H1 (cell line): ENCODE measurements around the gene HDAC6. TPM values are rescaled to one million over a fixed set of nuclear protein-coding genes. Genes with fewer than 3 reads are reported as not detected.

ENCODE experiments used
- CTCF ChIA-PET: fragments of 300-600 bp; sonication (Branson Sonifier 250); formaldehyde crosslinking; loops from one replicate; lab custom pipeline; 2021; ENCODE audit not compliant: partially characterized antibody; lab: Charles Lee
- POLR2A ChIA-PET: fragments of 300-600 bp; sonication (Branson Sonifier 250); formaldehyde crosslinking; loops from one replicate; lab custom pipeline; 2021; ENCODE audit warnings: inconsistent platforms; ENCODE audit not compliant: partially characterized antibody; lab: Charles Lee
- DNase-seq, 2 experiments: peaks; one replicate each; pipeline versions ENCODE4 v3.0.0 to v3.0.0-alpha.2; 2010 to 2022; ENCODE audit warnings: low spot score in 2 of 2, low read depth in 1 of 2, mixed read lengths in 1 of 2
- FAIRE-seq: peaks from 2 replicates; lab custom pipeline; 2011; peaks lifted over from hg19 to GRCh38; lab: Jason Lieb, UNC
- H2AFZ ChIP-seq: 2 replicates; pipeline ENCODE4 v1.8.1; 2012; ENCODE audit warnings: low read length, inconsistent platforms
- H2AK5ac ChIP-seq: 2 replicates; pipeline ENCODE4 v1.6.1; 2013; ENCODE audit warnings: low read depth, low read length
- H2BK120ac ChIP-seq: replicated peaks from 2 replicates; pipeline ENCODE3; 2013; ENCODE audit warnings: low read depth, low read length, inconsistent platforms
- H2BK12ac ChIP-seq: 2 replicates; pipeline ENCODE4 v1.6.1; 2013; ENCODE audit warnings: low read depth, low read length
- H2BK15ac ChIP-seq: 2 replicates; pipeline ENCODE4 v1.6.1; 2013; ENCODE audit warnings: low read length
- H2BK20ac ChIP-seq: 2 replicates; pipeline ENCODE4 v1.6.1; 2013; ENCODE audit warnings: low read length
- H2BK5ac ChIP-seq: 2 replicates; pipeline ENCODE4 v1.6.1; 2013; ENCODE audit warnings: low read depth, low read length
- H3K14ac ChIP-seq: 2 replicates; pipeline ENCODE4 v1.6.1; 2013; ENCODE audit warnings: inconsistent platforms; ENCODE audit not compliant: insufficient read length
- H3K18ac ChIP-seq: 2 replicates; pipeline ENCODE4 v1.6.1; 2013; ENCODE audit warnings: low read length; ENCODE audit errors: extremely low read depth
- H3K23ac ChIP-seq: 2 replicates; pipeline ENCODE4 v1.6.1; 2013; ENCODE audit warnings: inconsistent platforms; ENCODE audit not compliant: insufficient read length
- H3K23me2 ChIP-seq: 2 replicates; pipeline ENCODE4 v1.6.1; 2013; ENCODE audit warnings: low read depth, low read length
- H3K27ac ChIP-seq: 2 replicates; pipeline ENCODE4 v1.6.1; 2011; ENCODE audit warnings: low read depth, low read length, inconsistent platforms
- H3K27me3 ChIP-seq, 4 experiments: replicated peaks in 1 of 4; 1 replicate in 1 of 4; 2 replicates in 3 of 4; pipeline versions ENCODE4 v1.6.1 to v1.8.1; 2011 to 2013; ENCODE audit warnings: low read length in 3 of 4, mild to moderate bottlenecking in 3 of 4, inconsistent platforms in 2 of 4, mixed read lengths in 2 of 4, moderate library complexity in 1 of 4; ENCODE audit not compliant: control insufficient read depth in 3 of 4, insufficient read depth in 3 of 4; ENCODE audit errors: extremely low read depth in 1 of 4
- H3K36me3 ChIP-seq, 4 experiments: 2 replicates each; pipeline versions ENCODE4 v1.6.1 to v1.8.1; 2011 to 2013; ENCODE audit warnings: mild to moderate bottlenecking in 4 of 4, low read length in 3 of 4, moderate library complexity in 2 of 4, control low read depth in 1 of 4, inconsistent platforms in 1 of 4; ENCODE audit not compliant: insufficient read depth in 4 of 4, control insufficient read depth in 2 of 4
- H3K4ac ChIP-seq: replicated peaks from 2 replicates; pipeline ENCODE3; 2013; ENCODE audit warnings: low read length, low read depth, mixed read lengths, inconsistent platforms; ENCODE audit not compliant: insufficient read length
- H3K4me1 ChIP-seq, 4 experiments: replicated peaks in 1 of 4; 1 replicate in 1 of 4; 2 replicates in 3 of 4; pipeline versions ENCODE4 v1.6.1 to v1.8.1; 2011 to 2013; ENCODE audit warnings: low read length in 3 of 4, inconsistent platforms in 2 of 4, mixed read lengths in 1 of 4; ENCODE audit not compliant: insufficient read depth in 4 of 4, control insufficient read depth in 3 of 4
- H3K4me2 ChIP-seq, 2 experiments: 2 replicates each; pipeline versions ENCODE4 v1.6.1 to v1.8.1; 2011 to 2013; ENCODE audit warnings: low read depth in 2 of 2, low read length in 2 of 2, control low read depth in 1 of 2, inconsistent platforms in 1 of 2, mild to moderate bottlenecking in 1 of 2; ENCODE audit not compliant: insufficient read depth in 1 of 2
- H3K4me3 ChIP-seq, 4 experiments: fragments of 200-600, 300-600 bp in 1 of 4; sonication (generic), shearing (Covaris generic), sonication (Bioruptor Twin) in 1 of 4; 2 replicates each; pipeline versions ENCODE4 v1.5.1 to v1.8.1; 2011 to 2016; ENCODE audit warnings: low read length in 4 of 4, low read depth in 3 of 4, control low read depth in 2 of 4, inconsistent platforms in 2 of 4, mild to moderate bottlenecking in 2 of 4, mixed read lengths in 1 of 4, moderate library complexity in 1 of 4; ENCODE audit not compliant: insufficient read depth in 2 of 4; ENCODE audit errors: extremely low read depth in 1 of 4
- H3K56ac ChIP-seq: replicated peaks from 2 replicates; pipeline ENCODE3; 2013; ENCODE audit warnings: low read depth, mild to moderate bottlenecking, mixed read lengths, low read length, inconsistent platforms; ENCODE audit not compliant: insufficient read length
- H3K79me1 ChIP-seq: 2 replicates; pipeline ENCODE4 v1.6.1; 2013; ENCODE audit warnings: low read depth, low read length, control low read depth
- H3K79me2 ChIP-seq, 2 experiments: 2 replicates each; pipeline versions ENCODE4 v1.6.1 to v1.8.1; 2012 to 2013; ENCODE audit warnings: low read length in 2 of 2, mild to moderate bottlenecking in 2 of 2, inconsistent platforms in 1 of 2; ENCODE audit not compliant: insufficient read depth in 2 of 2, control insufficient read depth in 1 of 2
- H3K9ac ChIP-seq, 4 experiments: replicated peaks in 1 of 4; 1 replicate in 1 of 4; 2 replicates in 3 of 4; pipeline versions ENCODE4 v1.6.1 to v1.8.1; 2011 to 2013; ENCODE audit warnings: low read depth in 3 of 4, low read length in 3 of 4, control low read depth in 2 of 4, mild to moderate bottlenecking in 2 of 4, moderate library complexity in 2 of 4, inconsistent platforms in 1 of 4; ENCODE audit errors: extremely low read depth in 1 of 4
- H3K9me3 ChIP-seq, 2 experiments: 2 replicates each; pipeline versions ENCODE4 v1.6.1 to v1.8.1; 2012 to 2013; ENCODE audit warnings: mild to moderate bottlenecking in 2 of 2, moderate library complexity in 2 of 2, control low read depth in 1 of 2, inconsistent platforms in 1 of 2, low read depth in 1 of 2, low read length in 1 of 2, mixed read lengths in 1 of 2; ENCODE audit not compliant: insufficient read depth in 2 of 2
- H4K20me1 ChIP-seq, 2 experiments: replicated peaks in 1 of 2; 2 replicates each; pipeline versions ENCODE3 to v1.8.1; 2011 to 2013; ENCODE audit warnings: inconsistent platforms in 2 of 2, low read length in 2 of 2, mild to moderate bottlenecking in 1 of 2; ENCODE audit not compliant: insufficient read depth in 2 of 2, control insufficient read depth in 1 of 2
- H4K5ac ChIP-seq: 2 replicates; pipeline ENCODE4 v1.6.1; 2013; ENCODE audit warnings: low read length, low read depth, mixed read lengths, inconsistent platforms; ENCODE audit not compliant: insufficient read length
- H4K8ac ChIP-seq: 2 replicates; pipeline ENCODE4 v1.8.0; 2013; ENCODE audit warnings: mild to moderate bottlenecking, moderate library complexity, low read length, inconsistent platforms; ENCODE audit not compliant: insufficient read depth; ENCODE audit errors: extremely low read depth
- H4K91ac ChIP-seq: replicated peaks from 2 replicates; pipeline ENCODE3; 2013; ENCODE audit warnings: low read length, mixed read lengths, inconsistent platforms; ENCODE audit not compliant: insufficient read length
- ASH2L ChIP-seq: fragments of 200-600, 300-600 bp; sonication (generic); IDR thresholded peaks from one replicate; pipeline ENCODE4 v1.7.1; 2017; ENCODE audit warnings: low read length
- BACH1 ChIP-seq: IDR thresholded peaks from 2 replicates; pipeline ENCODE4 v1.6.1; 2012; ENCODE audit warnings: low read length, improper control_type of control experiment
- HDAC6 ChIP-seq: IDR thresholded peaks from one replicate; pipeline ENCODE4 v1.7.1; 2012; ENCODE audit warnings: low read depth, mild to moderate bottlenecking, inconsistent platforms, low read length, moderate library complexity
- JUN ChIP-seq: IDR thresholded peaks from 2 replicates; pipeline ENCODE4 v1.6.1; 2011; ENCODE audit warnings: low read depth, mild to moderate bottlenecking, improper control_type of control experiment, low read length
- KDM4A ChIP-seq: IDR thresholded peaks from one replicate; pipeline ENCODE4 v1.7.1; 2012; ENCODE audit warnings: low read depth, mild to moderate bottlenecking, moderate library complexity, low read length, inconsistent platforms; ENCODE audit not compliant: severe bottlenecking
- KDM5A ChIP-seq: fragments of 200-600 bp; IDR thresholded peaks from 2 replicates; pipeline ENCODE4 v1.7.1; 2012; ENCODE audit warnings: mild to moderate bottlenecking, low read length, inconsistent platforms, mixed read lengths
- NANOG ChIP-seq: IDR thresholded peaks from 2 replicates; pipeline ENCODE4 v1.6.1; 2011; ENCODE audit warnings: low read length, low read depth, mild to moderate bottlenecking, inconsistent platforms; ENCODE audit not compliant: insufficient read depth, poor library complexity, severe bottlenecking
- RAD21 ChIP-seq, 2 experiments: IDR thresholded peaks in 1 of 2; conservative IDR thresholded peaks in 1 of 2; 2 replicates each; pipeline ENCODE4 v1.6.1; 2011; ENCODE audit warnings: low read depth in 2 of 2, low read length in 2 of 2, improper control_type of control experiment in 1 of 2, inconsistent platforms in 1 of 2, mild to moderate bottlenecking in 1 of 2, moderate library complexity in 1 of 2
- RXRA ChIP-seq: IDR thresholded peaks from 2 replicates; pipeline ENCODE4 v1.6.1; 2011; ENCODE audit warnings: low read depth, mild to moderate bottlenecking, low read length, moderate library complexity; ENCODE audit not compliant: insufficient read depth
- SIN3A ChIP-seq, 2 experiments: IDR thresholded peaks in 1 of 2; conservative IDR thresholded peaks in 1 of 2; 2 replicates each; pipeline ENCODE4 v1.6.1; 2011 to 2012; ENCODE audit warnings: low read length in 2 of 2, improper control_type of control experiment in 1 of 2, low read depth in 1 of 2, mild to moderate bottlenecking in 1 of 2
- WGBS, 2 experiments: shearing (Covaris generic) in 1 of 2; methylation state at CpG; one replicate each; pipeline versions ENCODE4 v1.1.6 to v1.1.7; 2013 to 2015; ENCODE audit warnings: low lambda C conversion rate in 2 of 2, mixed read lengths in 2 of 2, inconsistent platforms in 1 of 2, low coverage in 1 of 2, missing lambda C conversion rate in 1 of 2; ENCODE audit not compliant: insufficient replicate concordance in 2 of 2, insufficient coverage in 1 of 2, insufficient read length in 1 of 2; ENCODE audit errors: extremely low coverage in 1 of 2, missing lambda C conversion rate in 1 of 2; 5-methylcytosine and 5-hydroxymethylcytosine counted together
- polyA plus RNA-seq, 7 experiments: library from polyadenylated mRNA; depleted of rRNA in 3 of 7; stranded (reverse) in 5 of 7; unstranded in 2 of 7; fragments of >200 nt in 5 of 7; fragments of 200-250 nt in 2 of 7; gene quantifications; 1 replicate in 5 of 7; 2 replicates in 1 of 7; 4 replicates in 1 of 7; pipeline versions ENCODE4 v1.2.1 to v1.2.3, GENCODE V29; 2011 to 2013; ENCODE audit warnings: missing spikeins in 2 of 7, mixed read lengths in 2 of 7
- total RNA-seq: library from RNA; stranded (reverse); fragmentation: NEBNext Ultra II Directional; extraction: Animal tissue kit (Norgen Biotek cat#: 25700); gene quantifications from 2 replicates; pipeline ENCODE4 v1.2.1, GENCODE V29; 2021

Gene HDAC6
- total and polyA plus RNA-seq, 2 of the 8 experiments (the other 6 are each of a cell fraction or from before 2014, with no cell fraction given), result 34.0 to 51.8 TPM

GRCh38 chrX:48839686-48840085 is 37.8 kb downstream of the HDAC6 start:
- Histone ChIP-seq H4K5ac (no peak overlapping the region), H2AK5ac (no peak overlapping the region), H3K9ac (no peak overlapping the region), H3K4me1 (peaks cover 0 to 3% (median 0%) of the 10 kb centered on the region in 4 experiments; a peak in 3 of 7 replicates), H3K79me1 (no peaks in the 10 kb centered on the region), H3K27ac (no peak overlapping the region), H3K23ac (no peak overlapping the region), H2BK12ac (no peak overlapping the region), H4K91ac (no peak overlapping the region), H2BK120ac (no peak overlapping the region), H2BK5ac (no peak overlapping the region), H3K23me2 (peaks cover 4% of the 10 kb centered on the region; the same call in 1 of the 2 replicates), H3K4me3 (no peak overlapping the region), H3K14ac (no peak overlapping the region), H2AFZ (no peak overlapping the region), H3K79me2 (no peaks in the 10 kb centered on the region), H4K20me1 (no peaks in the 10 kb centered on the region), H2BK15ac (no peak overlapping the region), H3K27me3 (peaks cover 5 to 16% (median 9%) of the 10 kb centered on the region in 4 experiments; a peak in 6 of 7 replicates), H3K18ac (no peak overlapping the region), H3K56ac (no peak overlapping the region), H3K36me3 (no peaks in the 10 kb centered on the region), H3K9me3 (no peaks in the 10 kb centered on the region), H3K4ac (no peak overlapping the region), H3K4me2 (no peak overlapping the region), H2BK20ac (no peak overlapping the region), H4K8ac (no peak overlapping the region)
- no peak for DNase-seq
- POLR2A ChIA-PET, result no interaction called here
- WGBS, 2 experiments, result 81% methylated on average over 9 of the region's 10 CpGs; no CpG with 5 or more reads in 1 of the 2 experiments
- no peak for TF ChIP-seq KDM4A
- no peak for TF ChIP-seq SIN3A (conservative IDR thresholded peaks at IDR 0.05 in 1 of 2, IDR thresholded peaks at IDR 0.05 in 1 of 2; ENCODE audit: low read depth in 1 of 2, low read length in 2 of 2)
- no peak for TF ChIP-seq JUN
- no peak for TF ChIP-seq ASH2L
- no peak for TF ChIP-seq HDAC6
- no peak for TF ChIP-seq KDM5A
- TF ChIP-seq RAD21 (IDR thresholded peaks at IDR 0.05 in 1 of 2, conservative IDR thresholded peaks at IDR 0.05 in 1 of 2; ENCODE audit: low read depth in 2 of 2, low read length in 2 of 2), result no peak
- TF ChIP-seq RXRA, result no peak
- no peak for TF ChIP-seq NANOG
- no peak for TF ChIP-seq BACH1
- no peak for FAIRE-seq
- CTCF ChIA-PET, result no interaction called here
